OCI-LY7 (cell line): ENCODE data around the gene HOXC4. TPM values are rescaled to one million over a fixed set of nuclear protein-coding genes. Genes with fewer than 3 reads are reported as not detected.

ENCODE experiments used
- BruUV-seq: library from RNA; stranded (reverse); fragments of 400-500 nt; replicated peaks from 2 replicates; lab custom pipeline; 2021; lab: Mats Ljungman, UMichigan
- CTCF ChIA-PET: fragments of 300-600 bp; sonication (Branson Sonifier 250); formaldehyde crosslinking; loops from one replicate; lab custom pipeline; 2022; ENCODE audit warnings: antibody characterized with exemption; ENCODE audit not compliant: unreplicated experiment; lab: Charles Lee
- POLR2A ChIA-PET: fragments of 300-600 bp; sonication (Branson Sonifier 250); formaldehyde crosslinking; loops from one replicate; lab custom pipeline; 2022; ENCODE audit warnings: antibody characterized with exemption; lab: Charles Lee
- DNase-seq: peaks from one replicate; pipeline ENCODE4 v3.0.0-alpha.2; 2015; ENCODE audit warnings: low spot score
- H2AFZ ChIP-seq: fragments of 200-600 bp; sonication (generic), shearing (Covaris generic); 2 replicates; pipeline ENCODE4 v1.6.1; 2014; ENCODE audit warnings: mild to moderate bottlenecking, antibody characterized with exemption, low read length, moderate library complexity
- H3K27ac ChIP-seq: fragments of 200-600 bp; sonication (generic); 2 replicates; pipeline ENCODE4 v1.5.1; 2014; ENCODE audit warnings: mixed run types, low read depth, mild to moderate bottlenecking, moderate library complexity, low read length, inconsistent platforms; ENCODE audit not compliant: poor library complexity, severe bottlenecking
- H3K36me3 ChIP-seq: fragments of 200-600 bp; sonication (generic); 2 replicates; pipeline ENCODE4 v1.6.1; 2014; ENCODE audit warnings: mild to moderate bottlenecking, antibody characterized with exemption, low read length, moderate library complexity, mixed read lengths; ENCODE audit not compliant: insufficient read depth
- H3K4me1 ChIP-seq: fragments of 200-600 bp; sonication (generic); 2 replicates; pipeline ENCODE4 v1.5.1; 2014; ENCODE audit warnings: mild to moderate bottlenecking, low read length; ENCODE audit not compliant: insufficient read depth, poor library complexity, severe bottlenecking
- H3K4me2 ChIP-seq: fragments of 200-600 bp; sonication (generic); 2 replicates; pipeline ENCODE4 v1.6.1; 2014; ENCODE audit warnings: mild to moderate bottlenecking, low read length
- H3K4me3 ChIP-seq: fragments of 200-600 bp; sonication (generic); 2 replicates; pipeline ENCODE4 v1.5.1; 2014; ENCODE audit warnings: mild to moderate bottlenecking, low read depth, low read length; ENCODE audit not compliant: poor library complexity, severe bottlenecking
- H3K79me2 ChIP-seq: fragments of 200-600 bp; sonication (generic); 2 replicates; pipeline ENCODE4 v1.6.1; 2016; ENCODE audit warnings: low read depth, mild to moderate bottlenecking, low read length, moderate library complexity, mixed read lengths; ENCODE audit not compliant: insufficient read depth
- H3K9me2 ChIP-seq: fragments of 200-600 bp; sonication (generic); 2 replicates; pipeline ENCODE4 v1.6.1; 2016; ENCODE audit warnings: mild to moderate bottlenecking, low read length, mixed read lengths; ENCODE audit not compliant: insufficient read depth
- H3K9me3 ChIP-seq: fragments of 200-600 bp; sonication (generic); 2 replicates; pipeline ENCODE4 v1.6.1; 2014; ENCODE audit warnings: mild to moderate bottlenecking, mixed run types, low read length, mixed read lengths
- H4K20me1 ChIP-seq: fragments of 200-600 bp; sonication (generic); 2 replicates; pipeline ENCODE4 v1.6.1; 2014; ENCODE audit warnings: mild to moderate bottlenecking, antibody characterized with exemption, low read length, moderate library complexity, mixed read lengths; ENCODE audit not compliant: insufficient read depth
- EZH2phosphoT487 ChIP-seq: fragments of 200-600 bp; sonication (generic); IDR thresholded peaks from 2 replicates; pipeline ENCODE4 v1.6.1; 2018; ENCODE audit warnings: low read depth, borderline replicate concordance, mild to moderate bottlenecking, mixed run types, antibody characterized with exemption, low read length, moderate library complexity, mixed read lengths
- intact Hi-C: fragments of 100-400 bp; cut with micrococcal nuclease; formaldehyde crosslinking; loops from one replicate; pipeline ENCODE4 v1.10.0; 2022; ENCODE audit not compliant: unreplicated experiment
- total RNA-seq, 2 experiments: library from RNA; depleted of rRNA in 1 of 2; stranded (reverse); fragments of >200 nt in 1 of 2; shearing (Covaris generic) in 1 of 2; gene quantifications; 2 replicates each; pipeline ENCODE4 v1.2.3, GENCODE V29; 2014 to 2022
- TF ChIP-seq, protein P1 (sequence below): fragments of 200-600 bp; sonication (generic); conservative IDR thresholded peaks from 2 replicates; pipeline ENCODE4 v1.5.1; 2014; ENCODE audit warnings: mild to moderate bottlenecking, antibody characterized with exemption, low read length, moderate library complexity, mixed read lengths

HOXC4 gene
- total RNA-seq, 2 experiments from 2014 or later: 7.1 to 20.0 TPM

DNA sequence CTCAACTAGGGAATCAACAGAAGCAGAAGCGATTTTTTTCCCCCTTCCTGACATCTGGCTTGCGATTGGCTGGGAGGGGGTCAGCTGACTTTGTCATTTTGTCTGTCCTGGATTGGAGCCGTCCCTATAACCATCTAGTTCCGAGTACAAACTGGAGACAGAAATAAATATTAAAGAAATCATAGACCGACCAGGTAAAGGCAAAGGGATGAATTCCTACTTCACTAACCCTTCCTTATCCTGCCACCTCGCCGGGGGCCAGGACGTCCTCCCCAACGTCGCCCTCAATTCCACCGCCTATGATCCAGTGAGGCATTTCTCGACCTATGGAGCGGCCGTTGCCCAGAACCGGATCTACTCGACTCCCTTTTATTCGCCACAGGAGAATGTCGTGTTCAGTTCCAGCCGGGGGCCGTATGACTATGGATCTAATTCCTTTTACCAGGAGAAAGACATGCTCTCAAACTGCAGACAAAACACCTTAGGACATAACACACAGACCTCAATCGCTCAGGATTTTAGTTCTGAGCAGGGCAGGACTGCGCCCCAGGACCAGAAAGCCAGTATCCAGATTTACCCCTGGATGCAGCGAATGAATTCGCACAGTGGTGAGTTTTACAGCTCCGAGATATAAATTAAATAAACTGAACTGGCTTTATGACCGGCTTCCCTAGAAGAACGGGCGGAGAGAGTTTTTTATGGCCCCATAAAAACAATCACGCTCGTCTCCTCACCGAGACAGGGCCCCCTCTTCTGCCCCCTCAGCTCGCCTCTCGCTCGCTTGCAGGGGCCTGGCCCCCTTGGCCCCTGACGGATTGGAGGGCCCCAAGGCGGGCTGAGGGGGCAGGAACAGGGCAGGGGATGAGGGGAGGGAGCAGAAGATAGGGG, 25.1 kb upstream of the HOXC4 start, which contains the start of gene HOXC6:
Gene HOXC6 (plus strand): TSS at position 127 of the 888 bp plus-strand sequence. CDS start 82 bp downstream, at position 209.
- peak; percentile 63 for DNase-seq
- peak within 1 kb of the TSS; percentile 71 for H3K4me2 ChIP-seq

GRCh38 chr12:54029529-54030441, 23.9 kb upstream of the HOXC4 start:
- H2AFZ ChIP-seq: no peak overlapping the region
- peak overlapping the region; percentile 17; the same call in 1 of the 2 replicates for H3K4me2 ChIP-seq
- no peak overlapping the region for H3K27ac ChIP-seq
- peak overlapping the region; percentile 32 for H3K4me3 ChIP-seq
- CTCF ChIA-PET: interaction anchor here (0.9 kb wide), 1 partner anchor 22 kb away, joined by 4 read pairs; no protein-coding TSS in a partner anchor
- POLR2A ChIA-PET: no interaction called here
- TF ChIP-seq, protein P1, sequence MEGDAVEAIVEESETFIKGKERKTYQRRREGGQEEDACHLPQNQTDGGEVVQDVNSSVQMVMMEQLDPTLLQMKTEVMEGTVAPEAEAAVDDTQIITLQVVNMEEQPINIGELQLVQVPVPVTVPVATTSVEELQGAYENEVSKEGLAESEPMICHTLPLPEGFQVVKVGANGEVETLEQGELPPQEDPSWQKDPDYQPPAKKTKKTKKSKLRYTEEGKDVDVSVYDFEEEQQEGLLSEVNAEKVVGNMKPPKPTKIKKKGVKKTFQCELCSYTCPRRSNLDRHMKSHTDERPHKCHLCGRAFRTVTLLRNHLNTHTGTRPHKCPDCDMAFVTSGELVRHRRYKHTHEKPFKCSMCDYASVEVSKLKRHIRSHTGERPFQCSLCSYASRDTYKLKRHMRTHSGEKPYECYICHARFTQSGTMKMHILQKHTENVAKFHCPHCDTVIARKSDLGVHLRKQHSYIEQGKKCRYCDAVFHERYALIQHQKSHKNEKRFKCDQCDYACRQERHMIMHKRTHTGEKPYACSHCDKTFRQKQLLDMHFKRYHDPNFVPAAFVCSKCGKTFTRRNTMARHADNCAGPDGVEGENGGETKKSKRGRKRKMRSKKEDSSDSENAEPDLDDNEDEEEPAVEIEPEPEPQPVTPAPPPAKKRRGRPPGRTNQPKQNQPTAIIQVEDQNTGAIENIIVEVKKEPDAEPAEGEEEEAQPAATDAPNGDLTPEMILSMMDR: no peak
- TF ChIP-seq EZH2phosphoT487: no peak
- H3K36me3 ChIP-seq: no peaks in the 10 kb centered on the region
- H4K20me1 ChIP-seq: no peaks in the 10 kb centered on the region
- intact Hi-C loops: no loop called here
- DNase-seq: no peak
- no peaks in the 10 kb centered on the region for H3K9me2 ChIP-seq
- no TSS peak for BruUV-seq
- peaks cover 44% of the 10 kb centered on the region for H3K4me1 ChIP-seq
- no peaks in the 10 kb centered on the region for H3K9me3 ChIP-seq
- H3K79me2 ChIP-seq: no peaks in the 10 kb centered on the region

More for the DNA sequence above, 25.1 kb upstream of the HOXC4 start, which contains the start of gene HOXC6:
- Histone ChIP-seq H3K9me2 (no peaks in the 10 kb centered on the region), H3K27ac (no peak within 1 kb of the TSS), H3K9me3 (no peaks in the 10 kb centered on the region), H2AFZ (peak within 1 kb of the TSS; percentile 51), H3K36me3 (no peaks in the 10 kb centered on the region), H3K79me2 (no peaks in the 10 kb centered on the region), H4K20me1 (no peaks in the 10 kb centered on the region), H3K4me3 (peak within 1 kb of the TSS; percentile 68), H3K4me1 (peaks cover 46% of the 10 kb centered on the region)
- BruUV-seq: TSS peak; percentile 91
- intact Hi-C loops: no loop called here
- CTCF ChIA-PET: no interaction called here
- TF ChIP-seq, protein P1: no peak
- no peak for TF ChIP-seq EZH2phosphoT487
- POLR2A ChIA-PET: interaction anchor here (0.5 to 1.8 kb wide), 4 partner anchors 9 to 15 kb away, joined by 3 to 6 read pairs (median 5); no protein-coding TSS in a partner anchor
